HepG2 (cell line): ENCODE data around the gene CENPC. TPM values are rescaled to one million over a fixed set of nuclear protein-coding genes. Genes with fewer than 3 reads are reported as not detected.

Source experiments
- AKNA ChIP-seq: sonication (generic); formaldehyde crosslinking; IDR thresholded peaks from 2 replicates; pipeline ENCODE4 v1.4.0; 2020; ENCODE audit warnings: missing genetic modification reagents, borderline replicate concordance
- E2F5 ChIP-seq: sonication (generic); formaldehyde crosslinking; conservative IDR thresholded peaks from 2 replicates; pipeline ENCODE4 v1.4.0; 2020; ENCODE audit warnings: missing genetic modification reagents
- FOXO1 ChIP-seq: sonication (generic); formaldehyde crosslinking; IDR thresholded peaks from 2 replicates; pipeline ENCODE4 v1.4.0; 2020; ENCODE audit warnings: missing genetic modification reagents
- HNF1A ChIP-seq, 2 experiments: sonication (generic) in 1 of 2; formaldehyde crosslinking in 1 of 2; IDR thresholded peaks; 2 replicates each; pipeline versions ENCODE4 v1.4.0 to v1.6.1; 2016 to 2020; ENCODE audit warnings: borderline replicate concordance in 1 of 2, low read depth in 1 of 2, mild to moderate bottlenecking in 1 of 2, missing genetic modification reagents in 1 of 2
- IRF9 ChIP-seq: sonication (generic); formaldehyde crosslinking; IDR thresholded peaks from 2 replicates; pipeline ENCODE4 v1.8.0; 2022; ENCODE audit warnings: missing genetic modification reagents, mild to moderate bottlenecking, borderline replicate concordance
- MXD3 ChIP-seq: IDR thresholded peaks from 2 replicates; pipeline ENCODE4 v1.6.1; 2016; ENCODE audit warnings: mild to moderate bottlenecking, missing biosample characterization, missing genetic modification reagents
- TFDP2 ChIP-seq: sonication (generic); formaldehyde crosslinking; IDR thresholded peaks from 2 replicates; pipeline ENCODE4 v1.4.0; 2020; ENCODE audit warnings: missing genetic modification reagents
- ZBTB7A ChIP-seq: sonication (generic); formaldehyde crosslinking; IDR thresholded peaks from 2 replicates; pipeline ENCODE4 v1.8.0; 2022; ENCODE audit warnings: mild to moderate bottlenecking, missing genetic modification reagents
- ZNF160 ChIP-seq: sonication (generic); formaldehyde crosslinking; IDR thresholded peaks from 2 replicates; pipeline ENCODE4 v1.8.0; 2022; ENCODE audit warnings: mild to moderate bottlenecking, inconsistent platforms, missing genetic modification reagents
- ZNF232 ChIP-seq: sonication (generic); formaldehyde crosslinking; IDR thresholded peaks from 2 replicates; pipeline ENCODE4 v1.4.0; 2020; ENCODE audit warnings: missing genetic modification reagents, borderline replicate concordance
- ZNF563 ChIP-seq: sonication (generic); formaldehyde crosslinking; IDR thresholded peaks from 2 replicates; pipeline ENCODE4 v1.8.0; 2022; ENCODE audit warnings: mild to moderate bottlenecking, moderate library complexity, missing genetic modification reagents
- ZNF709 ChIP-seq: sonication (generic); formaldehyde crosslinking; IDR thresholded peaks from 2 replicates; pipeline ENCODE4 v1.5.0; 2020; ENCODE audit warnings: mild to moderate bottlenecking, missing genetic modification reagents
- ZNF780A ChIP-seq: sonication (generic); formaldehyde crosslinking; IDR thresholded peaks from 2 replicates; pipeline ENCODE4 v1.8.0; 2022; ENCODE audit warnings: mild to moderate bottlenecking, missing genetic modification reagents, moderate library complexity
- ZNF850 ChIP-seq: sonication (generic); formaldehyde crosslinking; conservative IDR thresholded peaks from 2 replicates; pipeline ENCODE4 v1.9.0; 2021; ENCODE audit warnings: mild to moderate bottlenecking, missing genetic modification reagents
- polyA plus RNA-seq, 8 experiments: library from polyadenylated mRNA; depleted of rRNA in 3 of 8; stranded (reverse) in 7 of 8; unstranded in 1 of 8; fragments of >200 nt; fragmentation: Illumina TruSeq in 4 of 8; extraction: Trizol in 4 of 8; gene quantifications; 2 replicates each; pipeline versions ENCODE4 v1.2.1 to v1.2.3, GENCODE V29; 2011 to 2016; ENCODE audit warnings: low read depth in 4 of 8, missing spikeins in 1 of 8, mixed read lengths in 1 of 8; ENCODE audit not compliant: insufficient read depth in 1 of 8
- total RNA-seq, 5 experiments: library from RNA; depleted of rRNA; stranded (reverse); fragments of >200 nt; fragmentation: Illumina TruSeq; extraction: Trizol; gene quantifications; 2 replicates each; pipeline ENCODE4 v1.2.3, GENCODE V29; 2016; ENCODE audit warnings: low read depth in 1 of 5

The CENPC gene
- total and polyA plus RNA-seq, 2 of the 13 experiments (the other 11 are each of a cell fraction or from before 2014, with no cell fraction given), result 4.7 to 16.4 TPM

- TF ChIP-seq FOXO1 (CRISPR knock-in tag) (peak; percentile 51; the same call in 1 of the 2 replicates), ZBTB7A (CRISPR knock-in tag) (no peak), AKNA (CRISPR knock-in tag) (no peak), ZNF780A (peak; percentile 32; the same call in 1 of the 2 replicates), IRF9 (CRISPR knock-in tag) (peak; percentile 40; the same call in 1 of the 2 replicates), ZNF850 (no peak), ZNF563 (CRISPR knock-in tag) (peak; percentile 36; the same call in 1 of the 2 replicates), HNF1A (IDR thresholded peaks at IDR 0.05; ENCODE audit: low read depth) (peak; percentile 25; the same call in 1 of the 2 replicates), HNF1A (CRISPR knock-in tag; IDR thresholded peaks at IDR 0.05; ENCODE audit: borderline replicate concordance) (peak; percentile 34; the same call in 1 of the 2 replicates), ZNF709 (CRISPR knock-in tag) (no peak), E2F5 (CRISPR knock-in tag) (peak; percentile 69; the same call in 1 of the 2 replicates), MXD3 (CRISPR knock-in tag) (peak; percentile 59; the same call in 1 of the 2 replicates), ZNF232 (peak; percentile 55; the same call in 1 of the 2 replicates), TFDP2 (CRISPR knock-in tag) (peak; percentile 88), ZNF160 (CRISPR knock-in tag) (no peak)
Measured at GRCh38 chr4:67545199-67546003, at the start of gene CENPC (continued).
